RWPE1 (cell line): Measurements from ENCODE around the gene RBPJ.

Experiments
- CTCF ChIA-PET: fragments of 350-600 bp; sonication (Branson Sonifier 250); formaldehyde crosslinking; extraction: SDS; loops from one replicate; lab custom pipeline; 2021; lab: Yijun Ruan, JAX
- POLR2A ChIA-PET: fragments of 400-600 bp; formaldehyde crosslinking; extraction: SDS; loops from one replicate; lab custom pipeline; 2020; ENCODE audit warnings: antibody characterized with exemption; ENCODE audit not compliant: low non-redundant PET; lab: Yijun Ruan, JAX
- DNase-seq: peaks from one replicate; pipeline ENCODE4 v3.0.0; 2012; ENCODE audit warnings: low spot score
- H3K27ac ChIP-seq: fragments of 450-650 bp; 2 replicates; pipeline ENCODE4 v1.5.1; 2017
- CTCF ChIP-seq: fragments of 450-650 bp; conservative IDR thresholded peaks from 2 replicates; pipeline ENCODE4 v1.5.1; 2017; ENCODE audit warnings: low read depth, mild to moderate bottlenecking

RBPJ gene

GRCh38 chr4:26290321-26290720 is 30.5 kb upstream of the RBPJ start:
- ChIA-PET POLR2A (interaction anchor here (0.6 kb wide), 1 partner anchor 28 kb away, joined by 4 read pairs; no protein-coding TSS in a partner anchor), CTCF (interaction anchor here (0.6 to 1.0 kb wide), 2 partner anchors 28 to 93 kb away, joined by 4 to 10 read pairs; no protein-coding TSS in a partner anchor)

GRCh38 chr4:26294904-26295303 is 25.9 kb upstream of the RBPJ start:
- no peak for TF ChIP-seq CTCF
- POLR2A ChIA-PET: no interaction called here
- no peak overlapping the region for H3K27ac ChIP-seq
- CTCF ChIA-PET: no interaction called here
- no peak for DNase-seq

More at GRCh38 chr4:26290321-26290720, 30.5 kb upstream of the RBPJ start:
- no peak for TF ChIP-seq CTCF
- H3K27ac ChIP-seq: no peak overlapping the region
- no peak for DNase-seq

GRCh38 chr4:26296021-26296420 is 24.8 kb upstream of the RBPJ start:
- H3K27ac ChIP-seq: no peak overlapping the region
- CTCF ChIA-PET: interaction anchor here (1.1 kb wide), 1 partner anchor 57 kb away, joined by 5 read pairs; no protein-coding TSS in a partner anchor
- TF ChIP-seq CTCF: no peak
- POLR2A ChIA-PET: no interaction called here
- no peak for DNase-seq

- POLR2A ChIA-PET: no interaction called here
- CTCF ChIA-PET: interaction anchor here (1.1 kb wide), 1 partner anchor 56 kb away, joined by 5 read pairs; no protein-coding TSS in a partner anchor
- DNase-seq: no peak
- H3K27ac ChIP-seq: no peak overlapping the region
- TF ChIP-seq CTCF: no peak
Measured at GRCh38 chr4:26296514-26296913, 24.3 kb upstream of the RBPJ start.

- no peak overlapping the region for H3K27ac ChIP-seq
- ChIA-PET CTCF (no interaction called here), POLR2A (no interaction called here)
- TF ChIP-seq CTCF: no peak
- DNase-seq: no peak
Measured at GRCh38 chr4:26297219-26297618, 23.6 kb upstream of the RBPJ start.

- DNase-seq: no peak
- no peak overlapping the region for H3K27ac ChIP-seq
- CTCF ChIA-PET: interaction anchor here (0.7 kb wide), 1 partner anchor 14 kb away, joined by 4 read pairs; no protein-coding TSS in a partner anchor
- TF ChIP-seq CTCF: no peak
- POLR2A ChIA-PET: no interaction called here
Measured at GRCh38 chr4:26298198-26298947, 22.4 kb upstream of the RBPJ start.
